Stimulated activated effector memory CD8-positive, alpha-beta T cell treated with anti-CD3 and anti-CD28 coated beads, Interleukin-12 subunit alpha, Interleukin-12 subunit beta, amount 100 ng/mL, for 72 hours (primary cell): Measurements from ENCODE around the gene PLEKHA8.
"Not testable (repeated sequence)": the region's sequence is repeated elsewhere in the genome, so short reads cannot be mapped to it uniquely, and the experiment has no call there.

Experiments
- ATAC-seq: fragments of 150-1000 bp; cut with Tn5 transposase; 2 replicates; pipeline ENCODE4 v1.10.0; 2021
- DNase-seq, 2 donors: peaks; one replicate each; pipeline ENCODE4 v3.0.0; 2021 to 2022; ENCODE audit warnings: low spot score in 2 of 2
- H3K27ac Mint-ChIP-seq: one replicate; pipeline ENCODE4 v1.8.0; 2022; ENCODE audit warnings: mild to moderate bottlenecking, mixed read lengths
- H3K36me3 Mint-ChIP-seq: one replicate; pipeline ENCODE4 v1.8.0; 2022; ENCODE audit warnings: mild to moderate bottlenecking, mixed read lengths
- H3K4me1 Mint-ChIP-seq: one replicate; pipeline ENCODE4 v1.8.0; 2022; ENCODE audit warnings: mixed read lengths
- H3K4me3 Mint-ChIP-seq: one replicate; pipeline ENCODE4 v1.8.0; 2022; ENCODE audit warnings: mild to moderate bottlenecking, mixed read lengths
- H3K9me3 Mint-ChIP-seq: one replicate; pipeline ENCODE4 v1.8.0; 2022; ENCODE audit warnings: mixed read lengths

Gene PLEKHA8

DNA sequence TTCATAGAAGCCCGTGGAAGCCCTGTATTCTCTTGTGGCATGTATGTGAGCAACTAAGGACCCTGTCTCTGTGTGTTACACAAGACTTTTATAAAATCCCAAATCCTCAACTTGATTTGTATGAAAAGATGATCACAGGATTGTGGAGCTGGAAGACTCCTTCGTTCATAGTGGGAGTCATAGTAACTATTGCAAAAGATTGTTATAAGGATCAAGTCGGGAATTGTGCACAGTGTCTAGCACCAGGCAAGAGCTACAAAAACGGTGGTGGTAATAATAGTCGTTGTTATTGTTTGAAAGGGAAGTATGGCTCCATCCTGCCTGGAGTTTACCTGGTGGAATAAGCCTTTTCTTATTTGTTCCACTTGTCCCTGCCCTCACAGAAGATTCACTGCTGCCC is 63.8 kb downstream of the PLEKHA8 start:
- Mint-ChIP-seq H3K4me3 (no peak overlapping the region), H3K36me3 (peaks cover 5% of the 10 kb centered on the region), H3K9me3 (no peaks in the 10 kb centered on the region), H3K4me1 (peaks cover 8% of the 10 kb centered on the region), H3K27ac (no peak overlapping the region)
- ATAC-seq (no peak), DNase-seq (no peak)

DNA sequence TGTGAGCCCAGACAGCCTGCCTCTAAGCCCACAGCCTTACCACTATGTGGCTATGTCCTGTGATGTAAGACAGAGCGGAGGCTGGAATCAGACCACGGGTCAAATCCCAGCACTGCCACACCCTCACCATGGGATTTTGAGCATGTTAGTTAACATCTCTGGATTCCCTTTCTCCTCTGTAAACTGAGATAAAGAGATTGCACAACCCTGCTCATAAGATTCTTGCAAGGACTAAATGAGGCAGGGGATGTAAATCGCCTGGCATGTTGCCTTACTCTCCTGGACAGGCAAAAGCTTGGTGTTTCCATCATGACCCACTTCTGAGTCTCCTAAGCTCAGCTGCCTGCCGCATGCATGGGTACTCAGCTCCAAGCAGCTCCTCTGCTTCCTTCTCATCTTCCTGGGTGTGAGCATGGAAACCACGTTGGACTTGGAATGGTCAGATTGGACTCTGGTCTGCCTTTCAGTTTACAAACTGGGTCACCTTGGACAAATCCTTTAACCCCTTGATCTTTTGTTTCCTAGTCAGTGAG is 65.3 kb downstream of the PLEKHA8 start:
- DNase-seq (no peak), ATAC-seq (no peak)
- Mint-ChIP-seq H3K4me3 (no peak overlapping the region), H3K4me1 (no peaks in the 10 kb centered on the region), H3K27ac (no peak overlapping the region), H3K36me3 (peaks cover 5% of the 10 kb centered on the region), H3K9me3 (no peaks in the 10 kb centered on the region)

DNA sequence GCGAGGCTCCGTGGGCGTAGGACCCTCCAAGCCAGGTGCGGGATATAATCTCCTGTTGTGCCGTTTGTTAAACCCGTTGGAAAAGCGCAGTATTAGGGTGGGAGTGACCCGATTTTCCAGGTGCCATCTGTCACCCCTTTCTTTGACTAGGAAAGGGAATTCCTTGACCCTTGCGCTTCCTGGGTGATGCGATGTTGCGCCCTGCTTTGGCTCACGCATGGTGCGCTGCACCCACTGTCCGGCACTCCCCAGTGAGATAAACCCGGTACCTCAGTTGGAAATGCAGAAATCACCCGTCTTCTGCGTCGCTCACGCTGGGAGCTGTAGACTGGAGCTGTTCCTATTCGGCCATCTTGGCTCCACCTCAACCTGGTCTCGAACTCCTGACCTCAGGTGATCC is 70.4 kb downstream of the PLEKHA8 start:
- not testable (repeated sequence) for ATAC-seq, H3K36me3 Mint-ChIP-seq, DNase-seq, H3K4me1 Mint-ChIP-seq, H3K9me3 Mint-ChIP-seq, H3K27ac Mint-ChIP-seq, H3K4me3 Mint-ChIP-seq

DNA sequence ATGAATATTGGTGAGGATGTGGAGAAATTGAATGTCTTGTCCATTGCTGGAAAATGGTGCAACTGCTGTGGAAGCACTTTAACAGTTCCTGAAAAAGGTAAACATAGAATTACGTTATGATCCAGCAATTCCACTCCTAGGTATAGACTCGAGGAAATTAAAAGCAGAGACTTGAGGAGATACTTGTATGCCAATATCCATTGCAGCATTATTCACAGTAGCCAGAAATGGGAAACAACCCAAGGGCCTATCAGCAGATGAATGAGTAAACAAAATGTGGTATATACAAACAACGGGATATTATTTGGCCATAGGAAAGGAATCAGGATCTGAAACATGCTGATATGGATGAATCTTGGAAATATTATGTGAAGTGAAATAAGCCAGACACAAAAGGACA is 74.1 kb downstream of the PLEKHA8 start:
- ATAC-seq, result no peak
- no peaks in the 10 kb centered on the region for H3K36me3 Mint-ChIP-seq

DNA sequence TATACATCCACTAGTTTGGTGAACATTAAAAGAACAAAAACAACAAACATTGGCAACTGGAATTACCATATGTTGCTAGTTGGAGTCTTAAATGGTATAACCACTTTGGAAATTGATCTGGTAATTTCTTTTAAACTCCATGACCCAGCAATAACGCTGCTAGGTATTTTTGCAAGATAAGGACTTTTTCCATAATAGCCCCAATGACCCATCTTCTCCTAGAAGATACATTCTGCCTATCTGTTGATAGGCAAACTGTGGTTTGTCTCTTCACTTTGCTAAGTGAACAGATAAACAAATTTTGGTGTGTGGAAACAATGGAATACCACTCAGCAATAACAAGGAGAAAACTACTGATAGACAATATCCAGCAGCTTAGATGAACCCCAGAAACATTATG is 75.9 kb downstream of the PLEKHA8 start:
- DNase-seq, result no peak
- Mint-ChIP-seq H3K27ac (no peak overlapping the region), H3K4me1 (no peaks in the 10 kb centered on the region), H3K4me3 (no peak overlapping the region), H3K9me3 (peaks cover 2% of the 10 kb centered on the region), H3K36me3 (no peaks in the 10 kb centered on the region)
- no peak for ATAC-seq

More for the DNA sequence above, 74.1 kb downstream of the PLEKHA8 start:
- Mint-ChIP-seq H3K4me1 (no peaks in the 10 kb centered on the region), H3K4me3 (no peak overlapping the region), H3K9me3 (no peaks in the 10 kb centered on the region), H3K27ac (no peak overlapping the region)
- no peak for DNase-seq

DNA sequence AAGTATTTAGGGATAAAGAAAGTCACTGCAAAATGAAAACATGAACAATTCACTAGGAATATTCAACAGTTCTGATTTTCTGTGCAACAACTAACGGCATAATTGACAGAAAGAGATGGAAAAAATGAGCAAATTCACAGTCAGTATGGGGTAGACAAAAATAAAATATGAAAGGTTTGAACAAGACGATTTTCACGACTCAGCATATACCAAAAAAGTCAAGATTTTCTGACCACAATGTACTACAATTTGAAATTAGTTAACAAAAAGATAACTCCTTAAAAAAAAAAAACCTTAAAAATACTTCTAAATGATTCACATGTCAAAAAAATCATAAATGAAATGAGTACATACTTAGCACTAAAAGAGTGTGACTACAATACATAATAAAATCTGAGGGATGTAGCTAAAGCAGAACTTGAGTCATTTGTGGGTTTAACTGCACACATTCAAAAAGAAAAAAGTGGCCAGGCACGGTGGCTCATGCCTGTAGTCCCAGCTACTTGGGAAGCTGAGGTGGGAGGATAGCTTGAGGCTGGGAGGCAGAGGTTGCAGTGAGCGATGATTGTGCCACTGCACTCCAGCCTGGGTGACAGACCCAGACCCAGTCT is 84.0 kb downstream of the PLEKHA8 start:
- Mint-ChIP-seq H3K4me1 (peaks cover 8% of the 10 kb centered on the region), H3K4me3 (no peak overlapping the region), H3K9me3 (peaks cover 13% of the 10 kb centered on the region), H3K27ac (no peak overlapping the region), H3K36me3 (no peaks in the 10 kb centered on the region)
- DNase-seq, result no peak
- ATAC-seq, result peak; percentile 83

DNA sequence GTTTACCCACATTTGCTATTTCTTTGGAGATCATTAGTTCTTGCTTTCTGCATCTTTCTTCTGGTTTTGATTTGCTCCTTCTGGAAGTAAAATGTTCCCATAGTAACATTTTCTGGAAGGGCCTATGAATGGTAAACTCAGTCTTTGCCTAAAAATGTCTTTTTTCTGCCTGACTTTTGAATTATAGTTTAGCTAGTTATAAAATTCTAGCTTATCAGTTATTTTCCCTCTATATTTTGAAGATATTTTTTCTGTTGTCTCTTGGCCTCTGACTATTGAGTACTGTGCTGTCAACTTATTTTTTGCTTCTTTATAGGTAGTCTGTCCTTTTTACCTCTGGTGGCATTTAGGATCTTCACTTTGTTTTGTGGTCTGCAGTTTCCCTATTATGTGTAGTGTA is 84.9 kb downstream of the PLEKHA8 start:
- Mint-ChIP-seq H3K27ac (no peak overlapping the region), H3K36me3 (no peaks in the 10 kb centered on the region)
- no peak for ATAC-seq

DNA sequence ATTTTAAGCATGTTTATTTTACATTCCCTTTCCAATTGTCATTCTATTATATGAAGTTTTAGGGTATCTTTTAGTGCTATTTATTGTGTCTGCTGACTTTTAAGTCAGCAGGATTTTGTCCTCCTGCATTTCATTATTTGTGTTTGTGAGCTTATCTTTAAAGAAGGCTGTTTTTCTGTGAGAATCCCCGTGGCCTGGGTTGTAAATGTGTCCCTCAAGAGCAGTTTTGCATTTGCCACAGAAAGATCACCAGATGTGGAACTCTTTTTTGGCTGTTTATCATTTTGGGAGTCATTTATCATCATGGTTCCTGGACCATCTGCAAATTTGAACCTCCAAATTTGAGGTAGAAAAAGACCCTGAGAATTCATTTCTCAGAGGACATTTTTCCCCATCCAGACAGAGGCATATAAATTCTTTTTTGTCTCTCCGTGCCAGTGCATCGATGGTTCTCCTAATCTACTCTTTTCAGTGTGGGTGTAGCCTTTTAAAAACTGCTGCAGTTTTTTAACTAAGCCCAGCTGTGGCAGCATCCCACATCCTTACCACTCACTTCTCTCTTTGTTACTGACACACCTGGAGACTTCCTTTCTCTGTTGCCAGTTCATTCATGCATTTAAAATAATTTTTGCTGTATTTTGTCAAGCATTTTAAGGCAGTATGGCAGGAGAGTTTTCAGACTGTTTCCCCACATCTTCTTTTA is 86.5 kb downstream of the PLEKHA8 start:
- no peak overlapping the region for H3K4me3 Mint-ChIP-seq
- no peak overlapping the region for H3K27ac Mint-ChIP-seq
- ATAC-seq (no peak), DNase-seq (no peak)
- peaks cover 11% of the 10 kb centered on the region for H3K9me3 Mint-ChIP-seq
- H3K4me1 Mint-ChIP-seq, result peaks cover 8% of the 10 kb centered on the region
- no peaks in the 10 kb centered on the region for H3K36me3 Mint-ChIP-seq

More for the DNA sequence above, 84.9 kb downstream of the PLEKHA8 start:
- Mint-ChIP-seq H3K4me1 (peaks cover 8% of the 10 kb centered on the region), H3K9me3 (peaks cover 13% of the 10 kb centered on the region), H3K4me3 (no peak overlapping the region)
- DNase-seq, result no peak

DNA sequence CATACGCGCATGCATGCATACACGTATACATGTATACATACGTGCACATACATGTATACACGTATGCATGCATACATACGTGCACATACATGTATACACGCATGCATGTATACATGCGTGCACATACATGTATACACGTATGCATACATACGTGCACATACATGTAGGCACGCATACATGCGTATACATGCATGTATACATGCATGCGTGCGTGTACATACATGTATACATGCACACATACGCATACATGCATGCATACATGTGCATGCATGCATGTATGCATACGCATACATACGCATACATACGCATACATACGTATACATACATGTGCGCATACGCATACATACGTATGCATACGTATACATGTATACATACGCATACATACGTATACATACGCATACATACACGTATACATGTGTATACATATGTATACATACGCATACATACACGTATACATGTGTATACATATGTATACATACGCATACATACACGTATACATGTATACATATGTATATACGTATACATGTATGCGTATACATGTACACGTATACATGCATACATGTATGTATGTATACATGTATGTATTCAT is 87.6 kb downstream of the PLEKHA8 start:
- Mint-ChIP-seq H3K9me3 (peaks cover 11% of the 10 kb centered on the region), H3K36me3 (no peaks in the 10 kb centered on the region), H3K4me3 (no peak overlapping the region), H3K27ac (no peak overlapping the region), H3K4me1 (peaks cover 8% of the 10 kb centered on the region)
- no peak for ATAC-seq
- no peak for DNase-seq

DNA sequence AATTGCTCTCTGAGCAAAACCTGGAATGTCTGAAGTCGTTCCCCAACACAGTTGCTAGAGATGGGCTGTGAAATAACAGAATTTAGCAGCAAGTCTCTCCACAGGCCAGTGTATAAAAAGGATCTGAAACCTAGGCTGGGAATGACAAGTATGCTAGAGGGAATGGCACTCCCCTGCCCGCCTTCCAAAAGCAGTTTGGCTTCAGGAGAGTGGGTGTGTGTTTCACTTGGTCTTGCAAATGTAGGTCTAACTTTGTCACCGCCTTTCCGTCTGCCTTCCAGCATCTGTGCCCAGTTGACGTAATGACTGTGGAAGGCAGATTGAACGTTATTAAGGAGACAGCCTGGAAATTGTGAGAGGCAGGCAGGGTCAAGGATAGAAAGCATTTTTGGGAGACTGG is 88.6 kb downstream of the PLEKHA8 start:
- H3K9me3 Mint-ChIP-seq, result peaks cover 11% of the 10 kb centered on the region
- ATAC-seq (no peak), DNase-seq (no peak)
- peaks cover 8% of the 10 kb centered on the region for H3K4me1 Mint-ChIP-seq
- no peaks in the 10 kb centered on the region for H3K36me3 Mint-ChIP-seq
- no peak overlapping the region for H3K4me3 Mint-ChIP-seq
- no peak overlapping the region for H3K27ac Mint-ChIP-seq

DNA sequence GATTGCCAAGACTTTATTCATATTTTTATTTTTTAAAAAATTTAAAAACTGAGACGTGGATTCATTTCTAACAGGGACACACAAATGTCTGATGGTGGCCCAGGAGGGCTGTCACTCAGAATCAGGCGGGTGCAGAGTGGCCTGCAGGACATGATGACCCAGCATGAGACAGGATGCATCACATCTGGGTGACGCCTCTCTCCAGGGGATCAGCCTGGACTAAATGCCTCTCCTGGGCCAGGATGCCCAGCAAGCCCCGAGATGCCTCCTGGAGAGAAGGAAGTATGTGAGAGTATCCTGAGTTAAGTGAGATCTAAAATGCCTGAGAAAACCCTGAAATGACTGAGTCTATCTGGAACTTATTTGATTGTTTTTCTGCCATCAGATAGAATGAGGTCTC is 89.7 kb downstream of the PLEKHA8 start:
- ATAC-seq, result no peak
- peaks cover 6% of the 10 kb centered on the region for H3K9me3 Mint-ChIP-seq
- no peaks in the 10 kb centered on the region for H3K36me3 Mint-ChIP-seq
- DNase-seq, result no peak
- no peak overlapping the region for H3K4me3 Mint-ChIP-seq
- H3K27ac Mint-ChIP-seq, result no peak overlapping the region
- H3K4me1 Mint-ChIP-seq, result peaks cover 8% of the 10 kb centered on the region

DNA sequence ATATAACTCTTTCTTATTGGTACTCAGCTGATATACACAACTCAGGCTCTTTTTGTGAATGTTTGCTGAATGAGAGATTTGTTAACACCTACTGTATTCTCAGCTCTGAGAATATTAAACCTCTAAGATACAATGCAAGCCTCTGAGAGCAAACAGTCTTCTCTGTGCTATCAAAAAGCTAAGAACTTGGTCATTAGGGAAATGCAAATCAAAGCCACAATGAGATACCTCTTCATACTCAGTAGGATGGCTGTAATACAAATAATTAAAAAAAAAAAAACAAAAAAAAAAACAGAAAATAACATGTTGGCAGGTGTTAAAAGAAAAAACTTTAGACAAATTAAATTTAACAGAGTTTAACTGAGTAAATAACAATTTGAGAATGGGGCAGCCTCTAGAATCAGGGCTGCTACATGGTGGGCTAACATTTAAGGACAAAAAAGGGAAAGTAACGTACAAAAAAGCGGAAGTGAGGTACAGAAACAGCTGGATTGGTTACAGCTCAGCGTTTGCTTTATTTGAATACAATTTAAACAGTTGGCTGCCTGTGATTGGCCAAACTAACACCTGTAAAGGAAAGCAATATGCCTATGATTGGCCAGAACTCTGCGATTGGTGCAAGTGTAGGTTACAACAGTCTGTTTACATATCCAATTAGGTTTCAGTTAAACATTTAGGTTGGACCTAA is 91.8 kb downstream of the PLEKHA8 start:
- Mint-ChIP-seq H3K27ac (no peak overlapping the region), H3K36me3 (no peaks in the 10 kb centered on the region), H3K4me3 (no peak overlapping the region), H3K4me1 (peaks cover under 1% of the 10 kb centered on the region), H3K9me3 (no peaks in the 10 kb centered on the region)
- ATAC-seq, result no peak
- no peak for DNase-seq

DNA sequence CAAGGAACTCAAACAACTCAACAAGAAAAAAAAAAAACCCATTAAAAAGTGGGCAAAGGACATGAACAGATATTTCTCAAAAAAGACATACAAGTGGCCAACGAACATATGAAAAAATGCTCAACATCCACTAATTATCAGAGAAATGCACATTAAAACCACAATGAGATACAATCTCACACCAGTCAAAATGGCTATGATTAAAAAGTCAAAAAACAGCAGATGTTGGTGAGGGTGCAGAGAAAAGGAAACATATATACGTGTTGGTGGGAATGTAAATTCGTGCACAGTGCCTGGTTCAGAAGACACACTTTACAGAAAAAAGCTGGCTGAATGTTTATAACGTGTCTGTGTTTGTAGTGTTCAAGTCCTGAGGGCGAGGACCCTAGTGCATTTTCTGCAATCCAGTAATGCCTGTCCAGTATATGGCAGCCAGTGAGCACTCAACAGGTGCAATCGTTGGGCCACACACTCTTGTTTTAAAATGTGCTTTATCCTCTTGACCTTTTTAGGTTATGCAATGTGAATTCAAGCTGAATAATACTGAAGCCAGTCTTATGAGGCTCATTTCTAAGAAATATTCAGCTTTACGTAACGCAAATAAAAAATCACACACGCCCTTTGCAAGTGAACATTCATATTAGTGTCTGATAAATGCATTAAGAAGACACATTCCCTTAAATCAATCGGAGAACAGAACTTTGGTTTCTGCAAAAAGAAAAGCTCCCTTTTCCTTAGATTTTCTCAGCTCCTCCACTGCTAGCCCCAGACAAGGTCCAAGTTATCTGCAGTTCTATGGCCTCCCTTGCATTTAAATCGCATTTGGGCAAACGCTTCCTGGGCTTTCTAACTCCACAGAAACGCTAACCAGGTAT is 105.8 kb downstream of the PLEKHA8 start:
- peaks cover 6% of the 10 kb centered on the region for H3K36me3 Mint-ChIP-seq
- DNase-seq (no peak), ATAC-seq (no peak)
- peak overlapping the region; percentile 80 for H3K4me3 Mint-ChIP-seq
- H3K9me3 Mint-ChIP-seq, result no peaks in the 10 kb centered on the region
- H3K4me1 Mint-ChIP-seq, result peaks cover 6% of the 10 kb centered on the region
- no peak overlapping the region for H3K27ac Mint-ChIP-seq

DNA sequence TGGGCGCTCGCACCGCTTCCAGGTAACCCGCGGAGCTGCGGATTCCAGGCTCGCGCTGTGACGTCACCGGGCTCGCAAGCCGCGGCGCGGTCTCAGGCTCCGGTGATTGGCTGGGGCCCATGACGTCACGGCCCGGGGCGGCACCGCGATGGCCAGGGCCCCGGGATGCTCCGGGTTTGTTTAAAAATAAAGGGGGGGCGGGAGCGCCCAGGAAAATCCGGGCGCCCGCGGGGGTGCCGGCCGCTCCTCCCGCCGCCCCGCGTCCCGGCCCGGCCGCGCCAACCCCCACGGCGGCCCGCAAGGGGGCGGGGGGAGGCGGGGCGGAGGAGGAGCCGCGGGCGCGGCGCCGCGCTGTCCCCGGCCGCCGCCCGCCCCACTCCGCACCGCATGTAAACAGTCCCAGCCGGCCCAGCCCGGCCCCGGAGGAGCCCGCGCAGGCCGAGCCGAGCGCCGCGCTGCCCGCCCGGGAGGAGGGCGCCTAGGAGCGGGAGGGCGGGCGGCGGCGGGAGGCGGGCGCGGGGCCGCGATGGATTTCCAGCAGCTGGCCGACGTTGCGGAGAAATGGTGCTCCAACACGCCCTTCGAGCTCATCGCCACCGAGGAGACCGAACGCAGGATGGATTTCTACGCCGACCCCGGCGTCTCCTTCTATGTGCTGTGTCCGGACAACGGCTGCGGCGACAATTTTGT is 106.5 kb downstream of the PLEKHA8 start, which contains the start of gene MTURN:
TSS of gene MTURN (plus strand) at position 376 of the 690 bp plus-strand sequence. CDS start at position 527, 151 bp downstream.
- H3K4me1 Mint-ChIP-seq, result peaks cover 6% of the 10 kb centered on the region
- peak within 1 kb of the TSS; percentile 75 for H3K27ac Mint-ChIP-seq
- DNase-seq (peak; percentile 82 to 92), ATAC-seq (peak; percentile 89)
- H3K9me3 Mint-ChIP-seq, result no peaks in the 10 kb centered on the region
- peak within 1 kb of the TSS; percentile 80 for H3K4me3 Mint-ChIP-seq
- peaks cover 6% of the 10 kb centered on the region for H3K36me3 Mint-ChIP-seq
